Psoas muscle (tissue), 8 donors: Measurements from ENCODE around the gene RBMS3. TPM values are rescaled to one million over a fixed set of nuclear protein-coding genes. Genes with fewer than 3 reads are reported as not detected.
A peak's percentile ranks its signal among the peaks of the same experiment; 100 is the strongest.

Experiments
- ATAC-seq, 4 donors: fragments of 200-7000 bp; cut with Tn5 transposase; one replicate each; pipeline ENCODE4 v1.9.1; 2020; ENCODE audit warnings: moderate library complexity in 3 of 4, mild to moderate bottlenecking in 2 of 4
- DNase-seq, 2 donors: peaks; one replicate each; pipeline ENCODE4 v3.0.0-alpha.2; 2020
- H3K27ac ChIP-seq: fragments of 200-600 bp; one replicate; pipeline ENCODE4 v1.8.0; 2022
- H3K27me3 ChIP-seq, 3 donors: fragments of 200-600 bp in 1 of 3; one replicate each; pipeline versions ENCODE4 v1.6.1 to v1.8.0; 2013 to 2022; ENCODE audit warnings: low read length in 2 of 3, mild to moderate bottlenecking in 2 of 3, moderate library complexity in 1 of 3; ENCODE audit not compliant: insufficient read depth in 3 of 3
- H3K36me3 ChIP-seq, 2 donors: fragments of 200-600 bp in 1 of 2; one replicate each; pipeline versions ENCODE4 v1.6.1 to v1.8.0; 2013 to 2022; ENCODE audit warnings: low read depth in 1 of 2, mild to moderate bottlenecking in 1 of 2, moderate library complexity in 1 of 2; ENCODE audit not compliant: insufficient read depth in 1 of 2
- H3K4me1 ChIP-seq: fragments of 200-600 bp; one replicate; pipeline ENCODE4 v1.8.0; 2022
- H3K4me3 ChIP-seq: fragments of 200-600 bp; one replicate; pipeline ENCODE4 v1.8.0; 2022; ENCODE audit warnings: mild to moderate bottlenecking
- H3K9me3 ChIP-seq: fragments of 200-600 bp; one replicate; pipeline ENCODE4 v1.8.0; 2022
- WGBS, 3 donors: extraction: QIAGEN DNeasy Blood & Tissue Kit; methylation state at CpG; one replicate each; pipeline versions ENCODE4 v1.1.6 to v1.1.7; 2013; 5-methylcytosine and 5-hydroxymethylcytosine counted together
- intact Hi-C, 2 donors: fragments of 100-400 bp; cut with DNase I; formaldehyde crosslinking; loops; one replicate each; pipeline versions ENCODE4 v1.11.0 to v1.14.2; 2022
- polyA plus RNA-seq, 3 donors: library from polyadenylated mRNA; stranded (reverse); fragments of 200-250 nt; gene quantifications; one replicate each; pipeline ENCODE4 v1.2.3, GENCODE V29; 2013
- total RNA-seq, 4 donors: library from RNA; stranded (reverse); fragmentation: NEBNext Ultra II Directional in 2 of 4; extraction: Animal tissue kit (Norgen Biotek cat#: 25700) in 2 of 4; gene quantifications; one replicate each; pipeline versions ENCODE4 v1.2.1 to v1.2.4, GENCODE V29; 2021 to 2023
- TF ChIP-seq, protein P1 (sequence below): fragments of 200-600 bp; IDR thresholded peaks from one replicate; pipeline ENCODE4 v1.8.0; 2022; ENCODE audit warnings: antibody characterized with exemption
- donor health status: healthy with polysubstance abuse.
- donor health status: DM: no; HTN: no; CAD: no; lungs with moderate emphysema.
- donor health status: Bipolar disorder and iron deficiency.
- donor health status: healthy.
- donor health status: DM: yes; HTN: yes; CAD: no.
- donor health status: DM: no; HTN: no; CAD: no.
- donor health status: DM: no; HTN: no; CAD: no.
- donor health status: DM: yes; HTN: yes; CAD: no.

Gene RBMS3
- total and polyA plus RNA-seq, 7 donors = 3.8 to 34.5 (median 23.5) TPM

DNA sequence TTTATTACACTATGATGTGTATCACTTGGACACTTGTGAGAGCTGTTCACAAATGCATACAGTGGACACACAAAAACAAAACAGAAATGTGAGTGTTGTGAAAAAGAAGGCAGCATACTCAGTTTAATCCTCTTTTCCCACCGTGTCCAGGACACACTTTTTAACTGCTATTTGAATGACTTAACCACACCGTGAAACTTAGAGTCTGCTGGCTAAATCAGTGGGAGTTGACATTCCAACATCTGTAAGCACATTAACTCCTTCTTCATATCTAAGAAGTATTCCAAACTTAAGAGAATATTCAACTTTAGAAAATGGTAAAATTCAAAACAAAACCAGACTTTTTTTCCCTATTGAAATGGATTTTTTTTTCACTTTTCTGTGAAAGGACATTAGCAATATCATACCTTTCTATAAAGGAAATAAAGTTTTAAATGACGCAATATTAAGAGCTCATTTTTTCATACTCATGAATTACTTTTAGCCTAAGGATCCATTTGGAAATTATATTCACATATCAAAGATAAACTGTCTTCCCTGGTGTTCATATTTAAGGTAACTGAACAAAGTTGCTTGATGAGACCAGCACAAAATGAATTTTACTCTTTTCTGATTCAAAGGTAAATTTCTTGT lies 316.6 kb downstream of the RBMS3 start:
- TF ChIP-seq, protein P1, sequence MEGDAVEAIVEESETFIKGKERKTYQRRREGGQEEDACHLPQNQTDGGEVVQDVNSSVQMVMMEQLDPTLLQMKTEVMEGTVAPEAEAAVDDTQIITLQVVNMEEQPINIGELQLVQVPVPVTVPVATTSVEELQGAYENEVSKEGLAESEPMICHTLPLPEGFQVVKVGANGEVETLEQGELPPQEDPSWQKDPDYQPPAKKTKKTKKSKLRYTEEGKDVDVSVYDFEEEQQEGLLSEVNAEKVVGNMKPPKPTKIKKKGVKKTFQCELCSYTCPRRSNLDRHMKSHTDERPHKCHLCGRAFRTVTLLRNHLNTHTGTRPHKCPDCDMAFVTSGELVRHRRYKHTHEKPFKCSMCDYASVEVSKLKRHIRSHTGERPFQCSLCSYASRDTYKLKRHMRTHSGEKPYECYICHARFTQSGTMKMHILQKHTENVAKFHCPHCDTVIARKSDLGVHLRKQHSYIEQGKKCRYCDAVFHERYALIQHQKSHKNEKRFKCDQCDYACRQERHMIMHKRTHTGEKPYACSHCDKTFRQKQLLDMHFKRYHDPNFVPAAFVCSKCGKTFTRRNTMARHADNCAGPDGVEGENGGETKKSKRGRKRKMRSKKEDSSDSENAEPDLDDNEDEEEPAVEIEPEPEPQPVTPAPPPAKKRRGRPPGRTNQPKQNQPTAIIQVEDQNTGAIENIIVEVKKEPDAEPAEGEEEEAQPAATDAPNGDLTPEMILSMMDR = no peak
- Histone ChIP-seq H3K27me3 (no peaks in the 10 kb centered on the region), H3K9me3 (no peaks in the 10 kb centered on the region), H3K4me3 (no peak overlapping the region), H3K36me3 (no peaks in the 10 kb centered on the region), H3K4me1 (peaks cover 6% of the 10 kb centered on the region), H3K27ac (no peak overlapping the region)
- intact Hi-C loops = no loop called here
- no peak for ATAC-seq
- WGBS, 3 donors = 43 to 59% (median 45%) methylated on average over 3 of the region's 3 CpGs
- no peak for DNase-seq

GRCh38 chr3:29601861-29602585 lies 321.2 kb downstream of the RBMS3 start:
- Histone ChIP-seq H3K9me3 (no peaks in the 10 kb centered on the region), H3K36me3 (no peaks in the 10 kb centered on the region), H3K4me1 (peaks cover 13% of the 10 kb centered on the region), H3K4me3 (no peak overlapping the region), H3K27ac (no peak overlapping the region), H3K27me3 (no peaks in the 10 kb centered on the region)
- WGBS, 3 donors = 43 to 56% (median 46%) methylated on average over 4 of the region's 4 CpGs
- DNase-seq (no peak), ATAC-seq (no peak)
- intact Hi-C loops = no loop called here
- TF ChIP-seq, protein P1 = no peak

- DNase-seq (no peak), ATAC-seq (peak in 2 of 4 donors; percentile 49 to 65)
- no peaks in the 10 kb centered on the region for H3K36me3 ChIP-seq
- intact Hi-C loops = no loop called here
- H3K27me3 ChIP-seq = no peaks in the 10 kb centered on the region
- H3K9me3 ChIP-seq = no peaks in the 10 kb centered on the region
- 72 to 91% (median 75%) methylated on average over 2 of the region's 2 CpGs for WGBS, 3 donors
- H3K4me1 ChIP-seq = peaks cover 13% of the 10 kb centered on the region
- TF ChIP-seq, protein P1 = no peak
- H3K4me3 ChIP-seq = no peak overlapping the region
- no peak overlapping the region for H3K27ac ChIP-seq
Measured at GRCh38 chr3:29605845-29606244, 325.0 kb downstream of the RBMS3 start.

DNA sequence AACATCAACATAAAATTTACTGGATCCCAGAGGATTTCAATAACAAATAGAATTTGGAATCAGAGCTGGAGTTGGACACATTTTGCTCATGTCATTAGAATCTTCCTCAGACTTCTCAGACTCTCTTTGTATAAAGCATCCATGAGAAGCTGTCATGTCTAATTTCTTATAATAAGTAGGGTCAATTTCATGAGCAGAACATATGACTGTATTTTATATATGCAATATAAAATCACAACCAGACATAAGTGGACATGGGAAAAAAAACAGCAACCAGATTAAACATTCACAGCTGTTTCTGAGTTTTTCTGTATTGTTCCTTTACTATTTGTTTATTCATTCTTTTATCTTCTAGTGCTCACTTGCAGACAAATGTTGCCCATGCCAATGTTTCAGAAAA lies 325.5 kb downstream of the RBMS3 start:
- H3K27me3 ChIP-seq = no peaks in the 10 kb centered on the region
- no peak overlapping the region for H3K27ac ChIP-seq
- no peak for ATAC-seq
- peaks cover 13% of the 10 kb centered on the region for H3K4me1 ChIP-seq
- no peaks in the 10 kb centered on the region for H3K9me3 ChIP-seq
- H3K36me3 ChIP-seq = no peaks in the 10 kb centered on the region
- TF ChIP-seq, protein P1 = no peak
- no peak overlapping the region for H3K4me3 ChIP-seq
- no peak for DNase-seq
- intact Hi-C loops = no loop called here
